OCI-LY7 (cell line): ENCODE data around the gene PARVB. TPM values are rescaled to one million over a fixed set of nuclear protein-coding genes. Genes with fewer than 3 reads are reported as not detected.

Experiments
- BruUV-seq: library from RNA; stranded (reverse); fragments of 400-500 nt; replicated peaks from 2 replicates; lab custom pipeline; 2021; lab: Mats Ljungman, UMichigan
- CTCF ChIA-PET: fragments of 300-600 bp; sonication (Branson Sonifier 250); formaldehyde crosslinking; loops from one replicate; lab custom pipeline; 2022; ENCODE audit warnings: antibody characterized with exemption; ENCODE audit not compliant: unreplicated experiment; lab: Charles Lee
- POLR2A ChIA-PET: fragments of 300-600 bp; sonication (Branson Sonifier 250); formaldehyde crosslinking; loops from one replicate; lab custom pipeline; 2022; ENCODE audit warnings: antibody characterized with exemption; lab: Charles Lee
- DNase-seq: peaks from one replicate; pipeline ENCODE4 v3.0.0-alpha.2; 2015; ENCODE audit warnings: low spot score
- H2AFZ ChIP-seq: fragments of 200-600 bp; sonication (generic), shearing (Covaris generic); 2 replicates; pipeline ENCODE4 v1.6.1; 2014; ENCODE audit warnings: mild to moderate bottlenecking, antibody characterized with exemption, low read length, moderate library complexity
- H3K27ac ChIP-seq: fragments of 200-600 bp; sonication (generic); 2 replicates; pipeline ENCODE4 v1.5.1; 2014; ENCODE audit warnings: mixed run types, low read depth, mild to moderate bottlenecking, moderate library complexity, low read length, inconsistent platforms; ENCODE audit not compliant: poor library complexity, severe bottlenecking
- H3K36me3 ChIP-seq: fragments of 200-600 bp; sonication (generic); 2 replicates; pipeline ENCODE4 v1.6.1; 2014; ENCODE audit warnings: mild to moderate bottlenecking, antibody characterized with exemption, low read length, moderate library complexity, mixed read lengths; ENCODE audit not compliant: insufficient read depth
- H3K4me1 ChIP-seq: fragments of 200-600 bp; sonication (generic); 2 replicates; pipeline ENCODE4 v1.5.1; 2014; ENCODE audit warnings: mild to moderate bottlenecking, low read length; ENCODE audit not compliant: insufficient read depth, poor library complexity, severe bottlenecking
- H3K4me2 ChIP-seq: fragments of 200-600 bp; sonication (generic); 2 replicates; pipeline ENCODE4 v1.6.1; 2014; ENCODE audit warnings: mild to moderate bottlenecking, low read length
- H3K4me3 ChIP-seq: fragments of 200-600 bp; sonication (generic); 2 replicates; pipeline ENCODE4 v1.5.1; 2014; ENCODE audit warnings: mild to moderate bottlenecking, low read depth, low read length; ENCODE audit not compliant: poor library complexity, severe bottlenecking
- H3K79me2 ChIP-seq: fragments of 200-600 bp; sonication (generic); 2 replicates; pipeline ENCODE4 v1.6.1; 2016; ENCODE audit warnings: low read depth, mild to moderate bottlenecking, low read length, moderate library complexity, mixed read lengths; ENCODE audit not compliant: insufficient read depth
- H3K9me2 ChIP-seq: fragments of 200-600 bp; sonication (generic); 2 replicates; pipeline ENCODE4 v1.6.1; 2016; ENCODE audit warnings: mild to moderate bottlenecking, low read length, mixed read lengths; ENCODE audit not compliant: insufficient read depth
- H3K9me3 ChIP-seq: fragments of 200-600 bp; sonication (generic); 2 replicates; pipeline ENCODE4 v1.6.1; 2014; ENCODE audit warnings: mild to moderate bottlenecking, mixed run types, low read length, mixed read lengths
- H4K20me1 ChIP-seq: fragments of 200-600 bp; sonication (generic); 2 replicates; pipeline ENCODE4 v1.6.1; 2014; ENCODE audit warnings: mild to moderate bottlenecking, antibody characterized with exemption, low read length, moderate library complexity, mixed read lengths; ENCODE audit not compliant: insufficient read depth
- EZH2phosphoT487 ChIP-seq: fragments of 200-600 bp; sonication (generic); IDR thresholded peaks from 2 replicates; pipeline ENCODE4 v1.6.1; 2018; ENCODE audit warnings: low read depth, borderline replicate concordance, mild to moderate bottlenecking, mixed run types, antibody characterized with exemption, low read length, moderate library complexity, mixed read lengths
- intact Hi-C: fragments of 100-400 bp; cut with micrococcal nuclease; formaldehyde crosslinking; loops from one replicate; pipeline ENCODE4 v1.10.0; 2022; ENCODE audit not compliant: unreplicated experiment
- total RNA-seq, 2 experiments: library from RNA; depleted of rRNA in 1 of 2; stranded (reverse); fragments of >200 nt in 1 of 2; shearing (Covaris generic) in 1 of 2; gene quantifications; 2 replicates each; pipeline ENCODE4 v1.2.3, GENCODE V29; 2014 to 2022
- TF ChIP-seq, protein P1 (sequence below): fragments of 200-600 bp; sonication (generic); conservative IDR thresholded peaks from 2 replicates; pipeline ENCODE4 v1.5.1; 2014; ENCODE audit warnings: mild to moderate bottlenecking, antibody characterized with exemption, low read length, moderate library complexity, mixed read lengths

PARVB gene
- total RNA-seq, 2 experiments from 2014 or later, result 0.34 TPM; not detected in 1

DNA sequence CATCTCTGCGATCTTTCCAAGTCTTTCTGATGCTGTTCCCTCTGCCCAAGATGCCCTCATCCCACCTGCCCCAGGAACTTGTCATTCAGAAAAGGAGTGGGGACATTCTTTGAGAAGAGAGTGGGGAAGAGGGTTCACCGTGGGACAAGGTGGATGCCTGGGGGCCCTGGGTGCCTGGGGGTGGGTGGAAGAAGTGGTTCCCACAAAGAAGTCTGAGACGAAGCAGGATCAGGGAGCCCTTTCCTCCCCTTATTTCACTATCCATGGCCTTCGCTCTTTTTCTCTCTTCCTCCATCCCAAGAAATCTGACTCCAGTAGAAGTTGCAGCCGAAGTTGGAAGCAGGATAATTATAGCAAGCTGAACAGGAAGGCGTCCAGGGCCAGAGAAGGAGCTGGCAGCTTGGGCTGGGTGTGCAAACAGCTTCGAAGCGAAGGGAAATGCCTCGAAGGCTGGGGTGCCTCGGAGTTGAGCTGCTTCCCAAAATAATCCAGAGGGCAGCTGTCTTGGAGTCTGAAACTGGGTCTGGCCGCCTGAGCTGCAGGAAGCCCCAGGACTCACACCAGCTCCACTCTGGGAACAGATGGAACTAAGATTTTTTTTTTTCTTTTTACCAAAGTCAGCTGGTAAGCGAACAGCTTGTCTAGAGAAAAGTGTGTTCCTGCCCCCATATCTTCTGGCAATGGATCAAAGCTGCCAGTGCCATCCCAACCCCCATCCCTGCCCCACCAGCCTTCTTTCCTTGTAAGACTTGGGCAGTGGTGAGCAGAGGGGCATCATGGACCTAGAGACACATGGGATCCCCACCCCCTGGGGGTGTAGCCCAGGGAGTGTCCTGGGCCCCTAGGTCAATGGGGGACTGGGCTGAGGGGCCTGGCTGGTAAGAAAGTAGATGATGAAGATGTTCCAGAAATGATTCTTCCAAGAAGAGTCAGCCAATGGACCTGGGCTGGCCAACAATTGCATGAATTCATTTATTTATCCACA is 188.1 kb downstream of the PARVB start:
- Histone ChIP-seq H3K9me2 (no peaks in the 10 kb centered on the region), H4K20me1 (no peaks in the 10 kb centered on the region), H3K79me2 (no peaks in the 10 kb centered on the region), H3K4me1 (no peaks in the 10 kb centered on the region), H3K36me3 (no peaks in the 10 kb centered on the region), H3K9me3 (no peaks in the 10 kb centered on the region), H3K4me3 (no peak overlapping the region), H3K27ac (no peak overlapping the region), H3K4me2 (no peak overlapping the region), H2AFZ (no peak overlapping the region)
- DNase-seq, result no peak
- CTCF ChIA-PET, result no interaction called here
- no TSS peak for BruUV-seq
- TF ChIP-seq, protein P1, sequence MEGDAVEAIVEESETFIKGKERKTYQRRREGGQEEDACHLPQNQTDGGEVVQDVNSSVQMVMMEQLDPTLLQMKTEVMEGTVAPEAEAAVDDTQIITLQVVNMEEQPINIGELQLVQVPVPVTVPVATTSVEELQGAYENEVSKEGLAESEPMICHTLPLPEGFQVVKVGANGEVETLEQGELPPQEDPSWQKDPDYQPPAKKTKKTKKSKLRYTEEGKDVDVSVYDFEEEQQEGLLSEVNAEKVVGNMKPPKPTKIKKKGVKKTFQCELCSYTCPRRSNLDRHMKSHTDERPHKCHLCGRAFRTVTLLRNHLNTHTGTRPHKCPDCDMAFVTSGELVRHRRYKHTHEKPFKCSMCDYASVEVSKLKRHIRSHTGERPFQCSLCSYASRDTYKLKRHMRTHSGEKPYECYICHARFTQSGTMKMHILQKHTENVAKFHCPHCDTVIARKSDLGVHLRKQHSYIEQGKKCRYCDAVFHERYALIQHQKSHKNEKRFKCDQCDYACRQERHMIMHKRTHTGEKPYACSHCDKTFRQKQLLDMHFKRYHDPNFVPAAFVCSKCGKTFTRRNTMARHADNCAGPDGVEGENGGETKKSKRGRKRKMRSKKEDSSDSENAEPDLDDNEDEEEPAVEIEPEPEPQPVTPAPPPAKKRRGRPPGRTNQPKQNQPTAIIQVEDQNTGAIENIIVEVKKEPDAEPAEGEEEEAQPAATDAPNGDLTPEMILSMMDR, result no peak
- TF ChIP-seq EZH2phosphoT487, result no peak
- POLR2A ChIA-PET, result no interaction called here
- intact Hi-C loops, result no loop called here

DNA sequence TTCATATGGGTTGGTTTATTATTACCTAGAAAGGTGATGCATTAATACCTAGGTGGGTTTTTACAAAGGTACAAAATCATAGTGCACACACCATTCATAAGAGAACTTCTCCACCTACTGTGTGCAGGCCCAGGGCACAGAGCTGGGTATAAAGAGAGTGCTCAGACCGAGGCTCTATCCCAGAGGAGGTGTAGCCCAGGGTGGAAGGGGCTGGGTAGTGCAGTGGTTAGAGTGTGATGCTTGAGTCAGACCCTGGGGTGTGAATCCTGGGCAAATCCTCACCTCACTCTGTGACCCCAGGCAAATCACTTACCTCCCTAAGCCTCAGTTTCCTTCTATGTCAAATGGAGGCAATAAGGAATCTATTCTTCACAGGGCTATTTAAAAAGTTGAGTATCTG is 188.8 kb downstream of the PARVB start:
- TF ChIP-seq, protein P1, result no peak
- no peak for TF ChIP-seq EZH2phosphoT487
- Histone ChIP-seq H2AFZ (no peak overlapping the region), H3K27ac (no peak overlapping the region), H3K4me2 (no peak overlapping the region), H3K9me3 (no peaks in the 10 kb centered on the region), H3K36me3 (no peaks in the 10 kb centered on the region), H3K4me1 (no peaks in the 10 kb centered on the region), H3K79me2 (no peaks in the 10 kb centered on the region), H4K20me1 (no peaks in the 10 kb centered on the region), H3K9me2 (no peaks in the 10 kb centered on the region), H3K4me3 (no peak overlapping the region)
- no TSS peak for BruUV-seq
- ChIA-PET CTCF (no interaction called here), POLR2A (no interaction called here)
- intact Hi-C loops, result no loop called here
- DNase-seq, result no peak
